HG03442 (cell line): ENCODE measurements around the gene PLA2G4D.

Experiments
- ATAC-seq: cut with Tn5 transposase; IDR thresholded peaks from one replicate; pipeline ENCODE4 v1.9.1; 2021; ENCODE audit warnings: mild to moderate bottlenecking, moderate library complexity; ENCODE audit not compliant: unreplicated experiment

Gene PLA2G4D

DNA sequence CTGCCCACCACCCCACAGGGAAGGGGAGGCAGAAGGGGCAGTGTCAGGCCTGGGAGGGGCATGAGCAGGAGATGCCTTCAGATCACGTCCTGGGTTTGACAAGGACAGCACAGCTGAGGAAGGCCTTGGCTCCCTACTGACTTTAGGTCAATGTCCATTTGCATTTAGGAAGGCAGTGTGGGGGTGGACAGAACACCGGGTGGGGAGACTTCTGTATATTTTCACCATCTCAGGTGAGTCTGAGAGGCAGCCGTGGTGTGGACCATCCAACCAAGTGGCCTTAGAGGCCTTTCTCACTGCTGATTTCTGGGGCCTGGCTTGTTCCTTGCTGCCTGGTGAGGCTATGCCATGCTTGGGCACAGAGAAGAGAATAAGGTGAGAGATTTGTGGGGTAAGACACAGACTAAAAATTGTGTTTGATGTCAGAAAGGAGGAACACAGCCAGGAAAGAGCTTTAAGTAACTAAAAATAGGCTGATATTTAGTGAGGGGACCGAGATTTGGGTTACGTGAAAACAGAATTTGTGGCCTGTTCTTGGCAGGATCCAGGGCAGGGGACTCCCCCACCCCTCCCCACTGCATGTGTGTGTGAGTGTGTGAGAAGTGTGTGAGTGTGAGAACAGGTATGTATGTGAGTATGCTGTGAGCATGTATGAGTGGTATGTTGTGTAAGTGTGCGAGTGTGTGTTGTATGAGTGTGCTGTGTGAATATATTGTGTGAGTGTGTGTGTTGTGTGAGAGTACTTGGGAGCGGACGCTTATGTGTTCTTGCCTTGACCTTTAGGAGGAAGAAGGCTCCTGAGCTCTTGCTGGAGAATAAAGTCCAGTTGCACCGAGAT, 61.8 kb downstream of the PLA2G4D start:
- ATAC-seq: no peak

DNA sequence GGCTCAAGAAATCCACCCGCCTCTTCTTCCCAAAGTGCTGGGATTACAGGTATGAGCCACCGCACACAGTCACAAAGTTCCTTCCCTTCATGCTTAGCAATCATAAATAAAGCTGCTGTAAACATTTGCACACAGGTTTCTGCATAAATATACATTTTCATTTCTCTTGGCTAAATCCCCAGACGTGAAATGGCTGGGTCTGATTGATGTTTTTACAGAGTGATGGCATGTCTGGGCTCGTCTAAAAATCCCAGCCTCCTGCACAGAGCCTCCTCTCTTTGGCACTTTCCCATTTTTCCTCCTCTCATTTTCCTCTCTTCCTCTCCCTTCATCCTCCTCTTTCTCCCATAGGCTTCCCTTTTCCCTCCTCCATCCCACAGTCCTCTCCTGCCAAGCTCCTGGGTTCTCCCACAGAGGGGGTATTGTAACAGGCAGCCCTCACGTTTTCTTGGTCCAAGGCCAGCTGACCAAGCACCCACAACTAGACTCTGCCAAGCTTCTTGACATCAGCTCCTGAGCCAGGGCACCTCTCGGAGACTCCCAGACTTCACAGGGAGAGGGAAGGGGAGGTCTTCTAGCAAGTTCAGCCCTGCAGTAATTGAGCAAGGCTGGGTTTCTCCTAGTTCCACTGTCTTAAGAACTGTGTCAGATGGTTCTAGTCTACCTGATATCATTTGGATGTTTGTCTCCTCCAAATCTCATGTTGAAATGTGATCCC, 63.0 kb downstream of the PLA2G4D start:
- no peak for ATAC-seq

DNA sequence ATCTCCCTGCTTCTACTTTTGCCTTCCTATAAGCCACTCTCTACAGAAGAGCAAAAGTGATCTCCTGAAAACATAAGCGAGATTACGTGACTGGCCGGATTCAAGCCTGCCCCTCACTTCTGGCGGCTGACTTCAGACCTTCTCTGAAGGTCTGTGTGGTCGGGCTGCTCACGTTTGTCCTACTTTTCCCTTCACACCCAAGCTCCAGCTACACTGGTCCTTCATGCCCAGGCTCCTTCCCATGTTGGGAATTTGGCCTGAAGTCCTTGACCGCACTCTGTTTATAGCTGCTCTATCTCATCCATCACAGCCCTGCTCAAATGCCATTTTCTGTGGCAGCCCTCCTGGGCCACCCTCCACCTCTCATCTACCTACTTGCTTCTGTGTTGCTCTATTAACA, 66.8 kb downstream of the PLA2G4D start:
- ATAC-seq: no peak

DNA sequence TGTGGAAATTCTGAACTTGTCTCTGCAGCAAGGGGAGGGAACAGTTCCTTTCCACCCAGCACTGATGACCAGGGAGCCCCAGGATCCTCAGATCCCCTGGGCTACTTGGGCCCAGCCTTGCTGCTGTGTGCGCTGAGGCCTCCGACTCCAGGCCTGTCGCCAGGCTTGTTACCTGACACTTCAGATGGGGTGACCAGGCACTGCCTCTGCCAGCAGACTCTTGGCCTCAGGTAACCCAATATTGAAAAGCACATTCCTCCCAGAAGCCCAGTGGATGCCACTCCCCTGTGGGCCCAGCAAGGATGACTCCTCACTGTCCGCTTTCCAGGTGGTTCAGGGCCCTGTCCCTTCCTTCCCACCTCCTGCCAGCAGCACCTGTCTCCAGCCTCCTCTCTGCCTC, 70.1 kb downstream of the PLA2G4D start:
- ATAC-seq: no peak

DNA sequence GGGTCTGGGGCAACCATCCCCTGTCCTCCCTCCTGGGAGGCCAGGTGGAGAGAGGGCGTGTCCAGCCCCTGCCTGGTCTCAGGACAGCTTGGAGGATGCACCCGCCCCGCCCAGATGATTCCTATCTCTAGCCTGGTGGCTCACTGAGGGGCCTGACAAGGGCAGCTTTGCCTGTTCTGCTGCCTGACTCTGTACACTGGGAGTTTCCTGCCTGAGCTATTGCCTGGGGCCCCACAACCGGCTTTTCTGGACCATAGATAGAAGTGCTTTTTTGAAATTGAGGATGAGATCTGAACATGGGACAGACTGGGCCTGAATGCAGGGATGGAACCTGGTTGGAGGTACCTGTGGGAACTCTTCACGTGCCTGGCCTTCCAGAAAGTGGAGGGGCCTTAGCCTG, 72.8 kb downstream of the PLA2G4D start:
- no peak for ATAC-seq

DNA sequence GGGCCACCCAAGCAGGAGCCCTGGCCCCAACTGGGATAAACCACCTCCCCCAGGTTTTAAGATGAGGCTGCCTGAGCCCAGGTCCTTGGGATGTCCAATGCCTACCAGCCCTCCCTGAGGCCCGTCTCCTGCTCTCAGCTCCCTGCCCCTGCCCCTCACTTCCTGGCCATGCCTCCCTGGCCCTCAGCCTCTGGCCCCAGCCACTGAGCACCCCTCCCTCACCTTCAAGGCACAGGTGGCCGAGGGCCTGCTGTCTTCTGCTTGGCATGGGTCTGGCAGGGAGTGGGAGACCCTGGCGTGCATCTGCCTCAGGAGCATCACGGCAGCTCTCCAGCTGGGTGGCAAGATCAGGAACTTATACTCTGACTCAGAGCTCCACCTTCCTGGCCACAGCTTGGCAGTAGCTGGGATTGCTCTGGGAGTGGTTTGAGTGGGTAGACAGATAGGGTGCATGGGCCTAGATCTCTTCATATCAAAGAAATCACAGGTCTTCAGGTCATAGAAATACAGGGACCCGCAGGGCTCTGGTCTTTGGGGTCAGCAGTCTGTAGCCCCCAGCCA, 73.6 kb downstream of the PLA2G4D start, which contains the start of gene PLA2G4E:
Gene PLA2G4E (minus strand): TSS at position 330 of the 561 bp plus-strand sequence. CDS start 12 bp downstream, at position 318.
- no peak for ATAC-seq

DNA sequence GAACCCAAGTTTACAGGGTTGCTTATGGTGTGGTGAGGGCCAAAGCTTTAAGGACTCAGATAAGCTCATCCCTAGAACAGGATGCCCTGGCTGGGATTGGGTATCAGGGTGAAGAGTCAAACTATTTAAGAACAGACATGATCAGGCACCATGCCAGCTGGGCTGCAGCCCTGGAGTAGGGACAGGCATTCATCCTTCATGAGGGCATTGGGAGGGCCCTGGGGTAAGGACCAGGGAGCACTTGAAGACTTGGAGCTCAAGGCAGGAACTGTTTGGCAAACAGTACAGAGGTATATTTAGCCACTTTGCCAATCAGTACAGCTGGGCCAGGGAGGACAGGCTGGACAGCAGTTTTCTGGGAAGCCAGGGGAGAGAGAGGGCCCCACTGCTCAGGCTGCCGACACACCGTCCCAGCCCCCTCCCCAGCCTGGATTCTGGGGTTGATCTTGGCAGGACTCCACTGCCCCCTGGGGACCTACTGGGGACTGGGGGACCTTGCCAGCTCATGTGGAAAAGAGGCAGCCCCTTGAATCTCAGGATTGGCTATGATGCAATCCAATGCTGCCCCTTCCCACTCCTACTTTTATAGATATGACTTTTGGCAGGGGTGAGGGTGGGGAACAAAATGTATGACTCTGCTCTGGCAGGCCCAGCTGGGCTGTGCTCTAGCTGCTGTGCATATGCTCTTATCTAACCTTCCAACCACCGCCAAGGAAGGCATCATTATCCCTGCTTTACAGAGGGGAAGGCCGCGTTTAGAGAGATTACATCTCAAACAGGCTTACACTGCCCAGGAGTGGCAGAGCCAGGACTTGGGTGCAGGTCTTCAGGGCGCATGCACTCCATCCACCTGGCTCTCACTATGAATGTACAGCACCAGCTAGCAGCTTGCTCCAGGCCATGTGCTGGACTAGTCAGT, 75.8 kb downstream of the PLA2G4D start:
- ATAC-seq: no peak
